Esophagus (tissue), 2 donors: Measurements from ENCODE around the gene DNAJC21. TPM values are rescaled to one million over a fixed set of nuclear protein-coding genes. Genes with fewer than 3 reads are reported as not detected.

Source experiments
- H3K27ac ChIP-seq, 2 donors: one replicate each; pipeline ENCODE4 v1.5.1; 2013; ENCODE audit warnings: low read depth in 2 of 2, mild to moderate bottlenecking in 2 of 2, inconsistent platforms in 1 of 2, low read length in 1 of 2, moderate library complexity in 1 of 2
- H3K27me3 ChIP-seq, 2 donors: one replicate each; pipeline ENCODE4 v1.6.1; 2013; ENCODE audit warnings: low read length in 2 of 2, control low read depth in 1 of 2, mild to moderate bottlenecking in 1 of 2; ENCODE audit not compliant: insufficient read depth in 2 of 2, control insufficient read depth in 1 of 2
- H3K36me3 ChIP-seq, 2 donors: one replicate each; pipeline ENCODE4 v1.6.1; 2013; ENCODE audit warnings: low read length in 1 of 2; ENCODE audit not compliant: control insufficient read depth in 2 of 2, insufficient read depth in 2 of 2
- H3K4me1 ChIP-seq, 2 donors: one replicate each; pipeline ENCODE4 v1.6.1; 2013; ENCODE audit warnings: low read length in 1 of 2; ENCODE audit not compliant: control insufficient read depth in 2 of 2, insufficient read depth in 2 of 2
- H3K4me3 ChIP-seq, 2 donors: one replicate each; pipeline ENCODE4 v1.5.1; 2013; ENCODE audit warnings: low read length in 2 of 2, mild to moderate bottlenecking in 2 of 2, low read depth in 1 of 2, moderate library complexity in 1 of 2
- H3K9me3 ChIP-seq, 2 donors: one replicate each; pipeline ENCODE4 v1.6.1; 2013; ENCODE audit warnings: mild to moderate bottlenecking in 2 of 2, low read depth in 1 of 2, low read length in 1 of 2, moderate library complexity in 1 of 2; ENCODE audit not compliant: control insufficient read depth in 2 of 2, insufficient read depth in 1 of 2
- WGBS, 2 donors: extraction: QIAGEN DNeasy Blood & Tissue Kit; methylation state at CpG; one replicate each; pipeline ENCODE4 v1.1.7; 2013; 5-methylcytosine and 5-hydroxymethylcytosine counted together
- polyA plus RNA-seq, 2 donors: library from polyadenylated mRNA; stranded (reverse); fragments of 200-250 nt; gene quantifications; one replicate each; pipeline ENCODE4 v1.2.3, GENCODE V29; 2013
- donor health status: healthy with polysubstance abuse.
- donor health status: Bipolar disorder and iron deficiency.

Gene DNAJC21
- polyA plus RNA-seq = 10 to 100 TPM; 24.5 to 24.6 TPM

GRCh38 chr5:34929134-34929719 lies at the start of gene DNAJC21:
Gene DNAJC21, plus strand, starts transcription at chr5:34929559. Its CDS starts 261 bp downstream, at chr5:34929820.
- peak within 1 kb of the TSS; percentile 87 to 97 for H3K4me3 ChIP-seq
- H3K27ac ChIP-seq = peak within 1 kb of the TSS; percentile 96 to 99
- H3K4me1 ChIP-seq = peaks cover 0 to 6% of the 10 kb centered on the region in 2 donors
- whole genome bisulfite sequencing, 2 donors = 0 to 1% methylated on average over 44 to 63 of the region's 63 CpGs
- H3K36me3 ChIP-seq = peaks cover 0 to 2% of the 10 kb centered on the region in 2 donors
- H3K9me3 ChIP-seq = no peaks in the 10 kb centered on the region
- H3K27me3 ChIP-seq = no peaks in the 10 kb centered on the region

- Histone ChIP-seq H3K4me3 (no peak overlapping the region), H3K27me3 (no peaks in the 10 kb centered on the region), H3K9me3 (no peaks in the 10 kb centered on the region)
Measured at GRCh38 chr5:34881246-34881645, 48.1 kb upstream of the DNAJC21 start.

GRCh38 chr5:34886392-34887119 lies 42.8 kb upstream of the DNAJC21 start:
- no peak overlapping the region for H3K4me3 ChIP-seq
- WGBS, 2 donors = 88 to 89% methylated on average over 3 of the region's 3 CpGs
- H3K9me3 ChIP-seq = no peaks in the 10 kb centered on the region
- H3K4me1 ChIP-seq = no peaks in the 10 kb centered on the region
- no peaks in the 10 kb centered on the region for H3K36me3 ChIP-seq
- no peaks in the 10 kb centered on the region for H3K27me3 ChIP-seq
- no peak overlapping the region for H3K27ac ChIP-seq

More at GRCh38 chr5:34881246-34881645, 48.1 kb upstream of the DNAJC21 start:
- Histone ChIP-seq H3K27ac (no peak overlapping the region), H3K36me3 (no peaks in the 10 kb centered on the region), H3K4me1 (no peaks in the 10 kb centered on the region)

- H3K4me1 ChIP-seq = no peaks in the 10 kb centered on the region
- no peaks in the 10 kb centered on the region for H3K9me3 ChIP-seq
- WGBS, 2 donors = 94 to 96% methylated on average over 1 of the region's 1 CpG
- H3K4me3 ChIP-seq = no peak overlapping the region
- no peaks in the 10 kb centered on the region for H3K36me3 ChIP-seq
- H3K27me3 ChIP-seq = no peaks in the 10 kb centered on the region
- no peak overlapping the region for H3K27ac ChIP-seq
Measured at GRCh38 chr5:34889394-34889793, 40.0 kb upstream of the DNAJC21 start.

- no peaks in the 10 kb centered on the region for H3K9me3 ChIP-seq
- no peaks in the 10 kb centered on the region for H3K27me3 ChIP-seq
- WGBS, 2 donors = 73 to 77% methylated on average over 5 of the region's 5 CpGs
- H3K27ac ChIP-seq = no peak overlapping the region
- no peaks in the 10 kb centered on the region for H3K36me3 ChIP-seq
- no peak overlapping the region for H3K4me3 ChIP-seq
- H3K4me1 ChIP-seq = no peaks in the 10 kb centered on the region
Measured at GRCh38 chr5:34891981-34892380, 37.4 kb upstream of the DNAJC21 start.

GRCh38 chr5:34892414-34892813 lies 36.9 kb upstream of the DNAJC21 start:
- Histone ChIP-seq H3K4me1 (no peaks in the 10 kb centered on the region), H3K9me3 (no peaks in the 10 kb centered on the region), H3K36me3 (no peaks in the 10 kb centered on the region), H3K4me3 (no peak overlapping the region), H3K27ac (no peak overlapping the region), H3K27me3 (no peaks in the 10 kb centered on the region)
- 89% methylated on average over 6 of the region's 6 CpGs for WGBS, 2 donors

GRCh38 chr5:34894716-34895115 lies 34.6 kb upstream of the DNAJC21 start:
- H3K4me1 ChIP-seq = no peaks in the 10 kb centered on the region
- no peak overlapping the region for H3K4me3 ChIP-seq
- no peaks in the 10 kb centered on the region for H3K36me3 ChIP-seq
- no peaks in the 10 kb centered on the region for H3K27me3 ChIP-seq
- H3K9me3 ChIP-seq = no peaks in the 10 kb centered on the region
- 89 to 98% methylated on average over 1 of the region's 1 CpG for WGBS, 2 donors
- no peak overlapping the region for H3K27ac ChIP-seq

- no peak overlapping the region for H3K27ac ChIP-seq
- no peaks in the 10 kb centered on the region for H3K4me1 ChIP-seq
- no peaks in the 10 kb centered on the region for H3K27me3 ChIP-seq
- no peaks in the 10 kb centered on the region for H3K9me3 ChIP-seq
- no peak overlapping the region for H3K4me3 ChIP-seq
- no peaks in the 10 kb centered on the region for H3K36me3 ChIP-seq
- 79 to 87% methylated on average over 2 of the region's 2 CpGs for WGBS, 2 donors
Measured at GRCh38 chr5:34895641-34896419, 33.5 kb upstream of the DNAJC21 start.

- H3K36me3 ChIP-seq = no peaks in the 10 kb centered on the region
- no peaks in the 10 kb centered on the region for H3K9me3 ChIP-seq
- no peaks in the 10 kb centered on the region for H3K4me1 ChIP-seq
- no peak overlapping the region for H3K4me3 ChIP-seq
- H3K27me3 ChIP-seq = no peaks in the 10 kb centered on the region
- no peak overlapping the region for H3K27ac ChIP-seq
Measured at GRCh38 chr5:34897646-34898045, 31.7 kb upstream of the DNAJC21 start.
